K562 (cell line): ENCODE results near the gene RELL2. TPM values are rescaled to one million over a fixed set of nuclear protein-coding genes. Genes with fewer than 3 reads are reported as not detected.

ENCODE experiments used
- ARHGAP35 ChIP-seq: fragments of 450-650 bp; IDR thresholded peaks from 2 replicates; pipeline ENCODE4 v1.6.1; 2018; ENCODE audit not compliant: partially characterized antibody
- CREB3 ChIP-seq: fragments of 450-650 bp; conservative IDR thresholded peaks from 2 replicates; pipeline ENCODE4 v1.6.1; 2016; ENCODE audit warnings: missing genetic modification characterization, low read depth, mild to moderate bottlenecking, missing compliant biosample characterization, moderate library complexity
- ELF4 ChIP-seq: fragments of 450-650 bp; formaldehyde crosslinking; IDR thresholded peaks from 2 replicates; pipeline ENCODE4 v1.4.0; 2022; ENCODE audit warnings: missing genetic modification characterization
- ERF ChIP-seq: fragments of 450-650 bp; formaldehyde crosslinking; IDR thresholded peaks from 2 replicates; pipeline ENCODE4 v1.4.0; 2020; ENCODE audit warnings: mild to moderate bottlenecking, mixed read lengths
- ETS1 ChIP-seq: conservative IDR thresholded peaks from 2 replicates; pipeline ENCODE4 v1.6.1; 2011; ENCODE audit warnings: low read depth, mild to moderate bottlenecking, low read length; ENCODE audit not compliant: control insufficient read depth
- GTF2B ChIP-seq: IDR thresholded peaks from 2 replicates; pipeline ENCODE4 v1.6.1; 2011; ENCODE audit not compliant: insufficient read length; ENCODE audit errors: extremely low read depth
- HBP1 ChIP-seq: fragments of 450-650 bp; formaldehyde crosslinking; IDR thresholded peaks from 2 replicates; pipeline ENCODE4 v1.4.0; 2022; ENCODE audit warnings: missing genetic modification characterization
- NFIX ChIP-seq: fragments of 250-450 bp; sonication (Bioruptor Pico); IDR thresholded peaks from 2 replicates; pipeline ENCODE4 v1.4.0; 2020; ENCODE audit warnings: low read depth, mild to moderate bottlenecking, moderate library complexity
- PHF8 ChIP-seq: fragments of 200-600 bp; sonication (generic); IDR thresholded peaks from 2 replicates; pipeline ENCODE4 v1.6.1; 2012; ENCODE audit warnings: mixed run types, mild to moderate bottlenecking, inconsistent platforms, low read length, moderate library complexity, borderline replicate concordance
- SMAD3 ChIP-seq: fragments of 450-650 bp; formaldehyde crosslinking; conservative IDR thresholded peaks from 2 replicates; pipeline ENCODE4 v1.4.0; 2020; ENCODE audit warnings: mild to moderate bottlenecking
- SNIP1 ChIP-seq: fragments of 450-650 bp; IDR thresholded peaks from 2 replicates; pipeline ENCODE4 v1.7.1; 2017; ENCODE audit warnings: low read depth, mild to moderate bottlenecking
- TFAP4 ChIP-seq: sonication (generic); formaldehyde crosslinking; IDR thresholded peaks from 2 replicates; pipeline ENCODE4 v1.8.0; 2022; ENCODE audit warnings: missing genetic modification reagents, mild to moderate bottlenecking, moderate library complexity, borderline replicate concordance
- TRIM28 ChIP-seq: fragments of 450-650 bp; IDR thresholded peaks from 2 replicates; pipeline ENCODE4 v1.6.1; 2017
- ZFP30 ChIP-seq: fragments of 250-450 bp; sonication (Bioruptor Pico); IDR thresholded peaks from 2 replicates; pipeline ENCODE4 v1.8.0; 2022; ENCODE audit warnings: moderate library complexity, mild to moderate bottlenecking, inconsistent platforms, borderline replicate concordance
- ZHX1 ChIP-seq: fragments of 150-350 bp; conservative IDR thresholded peaks from 2 replicates; pipeline ENCODE4 v1.6.1; 2014; ENCODE audit warnings: low read length
- ZNF140 ChIP-seq: fragments of 250-450 bp; sonication (Bioruptor Pico); IDR thresholded peaks from 2 replicates; pipeline ENCODE4 v1.8.0; 2021; ENCODE audit warnings: moderate library complexity, mild to moderate bottlenecking, inconsistent platforms
- ZNF408 ChIP-seq: fragments of 250-450 bp; sonication (Bioruptor Pico); IDR thresholded peaks from 2 replicates; pipeline ENCODE4 v1.4.0; 2020; ENCODE audit warnings: low read depth, mild to moderate bottlenecking, moderate library complexity
- ZNF436 ChIP-seq: fragments of 250-450, 450-650 bp; sonication (Bioruptor Pico); formaldehyde crosslinking; IDR thresholded peaks from 2 replicates; pipeline ENCODE4 v1.7.0; 2020; ENCODE audit warnings: mild to moderate bottlenecking
- polyA plus RNA-seq, 8 experiments: library from polyadenylated mRNA; depleted of rRNA in 4 of 8; stranded (reverse) in 5 of 8; unstranded in 3 of 8; fragments of >200 nt; fragmentation: Nextera tagmentation in 2 of 8; fragmentation: Illumina TruSeq in 1 of 8; extraction: Ambion mirVana in 2 of 8; extraction: Trizol in 1 of 8; gene quantifications; 2 replicates each; pipeline versions ENCODE4 v1.2.1 to v1.2.3, GENCODE V29; 2011 to 2014; ENCODE audit warnings: inconsistent platforms in 1 of 8, missing spikeins in 1 of 8
- total RNA-seq, 7 experiments: library from RNA; depleted of rRNA in 6 of 7; stranded (reverse); fragments of >200 nt in 6 of 7; fragmentation: Illumina TruSeq in 2 of 7; extraction: Trizol in 2 of 7; gene quantifications; 2 replicates each; pipeline versions ENCODE4 v1.2.1 to v1.2.3, GENCODE V29; 2011 to 2021; ENCODE audit warnings: low replicate concordance in 1 of 7

RELL2 gene
- total and polyA plus RNA-seq, 9 of the 15 experiments (the other 6 are each of a cell fraction or from before 2014, with no cell fraction given) = 0.06 to 36.0 (median 14.3) TPM

GRCh38 chr5:141618030-141618803 lies 18.6 kb upstream of the RELL2 start (continued):
- TF ChIP-seq CREB3 (tag) (no peak), PHF8 (no peak), SNIP1 (no peak), HBP1 (no peak), ELF4 (CRISPR knock-in tag) (no peak), ZHX1 (no peak), TFAP4 (CRISPR knock-in tag) (no peak), ZNF140 (CRISPR knock-in tag) (no peak), ZNF436 (no peak), ETS1 (no peak), SMAD3 (CRISPR knock-in tag) (no peak), NFIX (CRISPR knock-in tag) (no peak), ARHGAP35 (no peak), GTF2B (no peak), ZFP30 (CRISPR knock-in tag) (no peak), ERF (CRISPR knock-in tag) (no peak), TRIM28 (no peak), ZNF408 (CRISPR knock-in tag) (no peak)
